ENCODE measurements around the gene DCP2.
A peak's percentile ranks its signal among the peaks of the same experiment; 100 is the strongest.

DNA sequence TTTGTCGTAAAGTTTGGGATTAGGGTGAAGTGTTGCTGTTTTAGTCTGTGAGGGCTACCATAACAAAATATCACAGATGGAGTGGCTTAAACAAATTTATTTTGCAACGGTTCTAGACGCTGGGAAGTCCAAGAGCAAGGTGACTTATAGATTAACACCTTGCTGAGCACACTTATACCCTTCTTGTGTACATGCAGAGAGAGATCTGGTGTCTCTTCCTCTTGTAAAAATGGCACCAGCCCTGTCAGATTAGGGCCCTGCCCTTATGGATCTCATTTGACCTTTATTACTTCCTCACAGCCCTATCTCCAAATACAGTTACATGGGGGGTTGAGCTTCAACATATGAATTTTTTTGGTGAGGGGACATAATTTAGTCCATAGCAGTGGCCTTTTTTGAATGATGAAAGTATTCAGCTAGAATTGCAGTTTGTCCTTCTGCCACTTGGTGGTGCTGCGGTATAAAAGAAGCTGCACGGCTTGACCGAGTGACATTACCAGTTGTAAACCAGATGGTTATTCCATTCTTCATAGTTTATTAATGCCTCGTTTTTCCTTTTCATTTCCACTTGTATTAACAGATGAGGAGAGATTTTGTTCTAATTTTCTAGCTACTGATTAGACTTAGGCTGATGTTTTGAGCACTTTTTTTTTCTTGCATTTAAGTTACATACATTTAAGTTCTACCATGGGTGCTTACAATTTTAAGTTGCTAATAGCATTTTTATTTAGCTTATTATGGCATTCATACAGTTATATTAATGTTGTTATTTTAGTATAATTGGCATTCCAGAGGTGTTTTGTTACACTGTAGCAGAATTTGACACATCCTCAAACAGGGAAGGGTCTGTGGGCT lies 19.4 kb downstream of the DCP2 start:
- TF ChIP-seq, protein P1, sequence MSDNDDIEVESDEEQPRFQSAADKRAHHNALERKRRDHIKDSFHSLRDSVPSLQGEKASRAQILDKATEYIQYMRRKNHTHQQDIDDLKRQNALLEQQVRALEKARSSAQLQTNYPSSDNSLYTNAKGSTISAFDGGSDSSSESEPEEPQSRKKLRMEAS (IDR thresholded peaks at IDR 0.05; ENCODE audit: low read depth, low read length), result no peak
- TF ChIP-seq, protein P2, sequence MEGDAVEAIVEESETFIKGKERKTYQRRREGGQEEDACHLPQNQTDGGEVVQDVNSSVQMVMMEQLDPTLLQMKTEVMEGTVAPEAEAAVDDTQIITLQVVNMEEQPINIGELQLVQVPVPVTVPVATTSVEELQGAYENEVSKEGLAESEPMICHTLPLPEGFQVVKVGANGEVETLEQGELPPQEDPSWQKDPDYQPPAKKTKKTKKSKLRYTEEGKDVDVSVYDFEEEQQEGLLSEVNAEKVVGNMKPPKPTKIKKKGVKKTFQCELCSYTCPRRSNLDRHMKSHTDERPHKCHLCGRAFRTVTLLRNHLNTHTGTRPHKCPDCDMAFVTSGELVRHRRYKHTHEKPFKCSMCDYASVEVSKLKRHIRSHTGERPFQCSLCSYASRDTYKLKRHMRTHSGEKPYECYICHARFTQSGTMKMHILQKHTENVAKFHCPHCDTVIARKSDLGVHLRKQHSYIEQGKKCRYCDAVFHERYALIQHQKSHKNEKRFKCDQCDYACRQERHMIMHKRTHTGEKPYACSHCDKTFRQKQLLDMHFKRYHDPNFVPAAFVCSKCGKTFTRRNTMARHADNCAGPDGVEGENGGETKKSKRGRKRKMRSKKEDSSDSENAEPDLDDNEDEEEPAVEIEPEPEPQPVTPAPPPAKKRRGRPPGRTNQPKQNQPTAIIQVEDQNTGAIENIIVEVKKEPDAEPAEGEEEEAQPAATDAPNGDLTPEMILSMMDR (IDR thresholded peaks at IDR 0.05; ENCODE audit: low read depth, low read length), result peak; percentile 77
- TF ChIP-seq POLR2A (IDR thresholded peaks at IDR 0.05; ENCODE audit: extremely low read depth, insufficient read length), result no peak
